Esophagus muscularis mucosa (tissue), 3 donors: ENCODE results near the gene CUX1.

Source experiments
- POLR2A ChIP-seq: fragments of 450-650 bp; IDR thresholded peaks from one replicate; pipeline ENCODE4 v1.6.1; 2017; ENCODE audit warnings: antibody characterized with exemption, moderate library complexity, mild to moderate bottlenecking, low read depth
- POLR2AphosphoS5 ChIP-seq, 2 donors: sonication (generic); formaldehyde crosslinking; IDR thresholded peaks; one replicate each; pipeline ENCODE4 v1.6.1; 2017; ENCODE audit warnings: antibody characterized with exemption in 2 of 2
- TF ChIP-seq, protein P1 (sequence below), 3 experiments: fragments of 200-600 bp in 2 of 3; fragments of 450-650 bp in 1 of 3; sonication (generic) in 2 of 3; IDR thresholded peaks; one replicate each; pipeline ENCODE4 v1.5.1; 2017 to 2019; ENCODE audit warnings: antibody characterized with exemption in 3 of 3, mild to moderate bottlenecking in 2 of 3, moderate library complexity in 1 of 3

DNA sequence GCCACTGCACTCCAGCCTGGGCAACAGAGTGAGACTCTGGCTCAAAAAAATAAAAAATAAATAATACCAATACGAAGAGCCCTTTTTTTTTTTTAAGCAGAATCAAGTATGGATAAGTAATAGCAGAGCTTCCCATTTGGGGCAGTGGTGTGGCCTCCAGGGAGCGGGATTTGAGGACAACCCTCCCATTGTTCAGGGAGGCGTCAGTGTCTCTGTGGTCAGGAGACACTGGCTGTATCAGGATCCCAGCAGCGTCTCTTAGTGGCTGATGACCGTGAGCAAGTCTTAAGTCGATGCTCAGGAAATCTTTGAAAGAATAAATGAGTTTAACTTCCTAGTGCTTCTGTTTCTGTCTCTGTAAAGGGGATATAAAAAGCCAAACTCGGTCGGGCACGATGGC, 444.0 kb downstream of the CUX1 start:
- TF ChIP-seq, protein P1, sequence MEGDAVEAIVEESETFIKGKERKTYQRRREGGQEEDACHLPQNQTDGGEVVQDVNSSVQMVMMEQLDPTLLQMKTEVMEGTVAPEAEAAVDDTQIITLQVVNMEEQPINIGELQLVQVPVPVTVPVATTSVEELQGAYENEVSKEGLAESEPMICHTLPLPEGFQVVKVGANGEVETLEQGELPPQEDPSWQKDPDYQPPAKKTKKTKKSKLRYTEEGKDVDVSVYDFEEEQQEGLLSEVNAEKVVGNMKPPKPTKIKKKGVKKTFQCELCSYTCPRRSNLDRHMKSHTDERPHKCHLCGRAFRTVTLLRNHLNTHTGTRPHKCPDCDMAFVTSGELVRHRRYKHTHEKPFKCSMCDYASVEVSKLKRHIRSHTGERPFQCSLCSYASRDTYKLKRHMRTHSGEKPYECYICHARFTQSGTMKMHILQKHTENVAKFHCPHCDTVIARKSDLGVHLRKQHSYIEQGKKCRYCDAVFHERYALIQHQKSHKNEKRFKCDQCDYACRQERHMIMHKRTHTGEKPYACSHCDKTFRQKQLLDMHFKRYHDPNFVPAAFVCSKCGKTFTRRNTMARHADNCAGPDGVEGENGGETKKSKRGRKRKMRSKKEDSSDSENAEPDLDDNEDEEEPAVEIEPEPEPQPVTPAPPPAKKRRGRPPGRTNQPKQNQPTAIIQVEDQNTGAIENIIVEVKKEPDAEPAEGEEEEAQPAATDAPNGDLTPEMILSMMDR (IDR thresholded peaks at IDR 0.05), result no peak
- TF ChIP-seq POLR2A (no peak), POLR2AphosphoS5 (IDR thresholded peaks at IDR 0.05) (no peak)
